Ramos (cell line): Measurements from ENCODE around the gene SERPINF2.

Experiments
- in situ Hi-C: fragments of 300-500 bp; cut with MboI; formaldehyde crosslinking; loops from one replicate; pipeline ENCODE4 v1.14.3; 2022; ENCODE audit warnings: low sequenced_read_pairs; ENCODE audit not compliant: unreplicated experiment

The SERPINF2 gene

GRCh38 chr17:1714980-1715802 is 27.5 kb upstream of the SERPINF2 start:
- in situ Hi-C loops, result loop anchor here (25.0 kb wide), 1 partner anchor 322 kb away; the partner anchor contains the start of genes DPH1, OVCA2 and RTN4RL1

GRCh38 chr17:1715803-1716075 is 26.9 kb upstream of the SERPINF2 start:
- in situ Hi-C loops, result loop anchor here (25.0 kb wide), 1 partner anchor 322 kb away; the partner anchor contains the start of genes DPH1, OVCA2 and RTN4RL1

GRCh38 chr17:1716076-1716911 is 26.4 kb upstream of the SERPINF2 start:
- in situ Hi-C loops, result loop anchor here (25.0 kb wide), 1 partner anchor 321 kb away; the partner anchor contains the start of genes DPH1, OVCA2 and RTN4RL1

GRCh38 chr17:1716912-1717695 is 25.6 kb upstream of the SERPINF2 start:
- in situ Hi-C loops, result loop anchor here (25.0 kb wide), 1 partner anchor 320 kb away; the partner anchor contains the start of genes DPH1, OVCA2 and RTN4RL1

- in situ Hi-C loops, result loop anchor here (25.0 kb wide), 1 partner anchor 319 kb away; the partner anchor contains the start of genes DPH1, OVCA2 and RTN4RL1
These were observed 24.1 kb upstream of the SERPINF2 start for GRCh38 chr17:1718362-1719165.

GRCh38 chr17:1720856-1721386 is 21.8 kb upstream of the SERPINF2 start:
- in situ Hi-C loops, result loop anchor here (25.0 kb wide), 1 partner anchor 316 kb away; the partner anchor contains the start of genes DPH1, OVCA2 and RTN4RL1

- in situ Hi-C loops, result loop anchor here (25.0 kb wide), 1 partner anchor 315 kb away; the partner anchor contains the start of genes DPH1, OVCA2 and RTN4RL1
These were observed 20.6 kb upstream of the SERPINF2 start for GRCh38 chr17:1722022-1722421.

GRCh38 chr17:1724351-1724868 is 18.3 kb upstream of the SERPINF2 start, which contains the start of gene WDR81:
Gene WDR81, plus strand, starts transcription at chr17:1724704. Its CDS starts 256 bp downstream, at chr17:1724960.
- in situ Hi-C loops, result loop anchor here (25.0 kb wide), 1 partner anchor 313 kb away; the partner anchor contains the start of genes DPH1, OVCA2 and RTN4RL1

GRCh38 chr17:1724869-1725641 is 17.6 kb upstream of the SERPINF2 start:
- in situ Hi-C loops, result loop anchor here (25.0 kb wide), 1 partner anchor 312 kb away; the partner anchor contains the start of genes DPH1, OVCA2 and RTN4RL1

- in situ Hi-C loops, result no loop called here
These were observed 16.8 kb upstream of the SERPINF2 start for GRCh38 chr17:1725642-1726511.

- in situ Hi-C loops, result no loop called here
These were observed 15.9 kb upstream of the SERPINF2 start for GRCh38 chr17:1726626-1727257.

GRCh38 chr17:1727258-1727789 is 15.3 kb upstream of the SERPINF2 start:
- in situ Hi-C loops, result no loop called here

GRCh38 chr17:1727876-1728630 is 14.6 kb upstream of the SERPINF2 start:
- in situ Hi-C loops, result no loop called here

- in situ Hi-C loops, result no loop called here
These were observed 12.7 kb upstream of the SERPINF2 start for GRCh38 chr17:1729966-1730325.
